ENCODE results near the gene RYR2.

Gene RYR2

GRCh38 chr1:237074371-237075117 lies 32.6 kb downstream of the RYR2 start:
- TF ChIP-seq GATA3 (IDR thresholded peaks at IDR 0.05; ENCODE audit: low read depth, low read length) (no peak), GATA2 (IDR thresholded peaks at IDR 0.05; ENCODE audit: low read depth, low read length) (no peak)

GRCh38 chr1:237084341-237085077 lies 42.5 kb downstream of the RYR2 start:
- no peak for TF ChIP-seq GATA3 (IDR thresholded peaks at IDR 0.05; ENCODE audit: low read depth, low read length)
- no peak for TF ChIP-seq GATA2 (IDR thresholded peaks at IDR 0.05; ENCODE audit: low read depth, low read length)

- TF ChIP-seq GATA3 (IDR thresholded peaks at IDR 0.05; ENCODE audit: low read depth, low read length) (no peak), GATA2 (IDR thresholded peaks at IDR 0.05; ENCODE audit: low read depth, low read length) (no peak)
Measured at GRCh38 chr1:237091691-237092090, 49.7 kb downstream of the RYR2 start.

- TF ChIP-seq GATA3 (IDR thresholded peaks at IDR 0.05; ENCODE audit: low read depth, low read length) = no peak
- no peak for TF ChIP-seq GATA2 (IDR thresholded peaks at IDR 0.05; ENCODE audit: low read depth, low read length)
Measured at GRCh38 chr1:237093691-237094090, 51.7 kb downstream of the RYR2 start.

GRCh38 chr1:237098541-237098940 lies 56.6 kb downstream of the RYR2 start:
- TF ChIP-seq GATA2 (IDR thresholded peaks at IDR 0.05; ENCODE audit: low read depth, low read length) (no peak), GATA3 (IDR thresholded peaks at IDR 0.05; ENCODE audit: low read depth, low read length) (no peak)

GRCh38 chr1:237103021-237103420 lies 61.0 kb downstream of the RYR2 start:
- no peak for TF ChIP-seq GATA2 (IDR thresholded peaks at IDR 0.05; ENCODE audit: low read depth, low read length)
- TF ChIP-seq GATA3 (IDR thresholded peaks at IDR 0.05; ENCODE audit: low read depth, low read length) = no peak

- no peak for TF ChIP-seq GATA3 (IDR thresholded peaks at IDR 0.05; ENCODE audit: low read depth, low read length)
- no peak for TF ChIP-seq GATA2 (IDR thresholded peaks at IDR 0.05; ENCODE audit: low read depth, low read length)
Measured at GRCh38 chr1:237104096-237104495, 62.1 kb downstream of the RYR2 start.

- TF ChIP-seq GATA2 (IDR thresholded peaks at IDR 0.05; ENCODE audit: low read depth, low read length) = no peak
- no peak for TF ChIP-seq GATA3 (IDR thresholded peaks at IDR 0.05; ENCODE audit: low read depth, low read length)
Measured at GRCh38 chr1:237105826-237106225, 63.8 kb downstream of the RYR2 start.

GRCh38 chr1:237108297-237109040 lies 66.5 kb downstream of the RYR2 start:
- TF ChIP-seq GATA3 (IDR thresholded peaks at IDR 0.05; ENCODE audit: low read depth, low read length) (no peak), GATA2 (IDR thresholded peaks at IDR 0.05; ENCODE audit: low read depth, low read length) (no peak)

- TF ChIP-seq GATA3 (IDR thresholded peaks at IDR 0.05; ENCODE audit: low read depth, low read length) (no peak), GATA2 (IDR thresholded peaks at IDR 0.05; ENCODE audit: low read depth, low read length) (no peak)
Measured at GRCh38 chr1:237111807-237112206, 69.8 kb downstream of the RYR2 start.

- no peak for TF ChIP-seq GATA3 (IDR thresholded peaks at IDR 0.05; ENCODE audit: low read depth, low read length)
- TF ChIP-seq GATA2 (IDR thresholded peaks at IDR 0.05; ENCODE audit: low read depth, low read length) = no peak
Measured at GRCh38 chr1:237112663-237113062, 70.7 kb downstream of the RYR2 start.

GRCh38 chr1:237115035-237115434 lies 73.1 kb downstream of the RYR2 start:
- no peak for TF ChIP-seq GATA2 (IDR thresholded peaks at IDR 0.05; ENCODE audit: low read depth, low read length)
- TF ChIP-seq GATA3 (IDR thresholded peaks at IDR 0.05; ENCODE audit: low read depth, low read length) = no peak

- TF ChIP-seq GATA3 (IDR thresholded peaks at IDR 0.05; ENCODE audit: low read depth, low read length) = no peak
Measured at GRCh38 chr1:237119091-237119490, 77.1 kb downstream of the RYR2 start.

- no peak for TF ChIP-seq GATA3 (IDR thresholded peaks at IDR 0.05; ENCODE audit: low read depth, low read length)
- TF ChIP-seq GATA2 (IDR thresholded peaks at IDR 0.05; ENCODE audit: low read depth, low read length) = no peak
Measured at GRCh38 chr1:237120683-237121082, 78.7 kb downstream of the RYR2 start.

All from SH-SY5Y (cell line).